H9 (cell line): ENCODE data around the gene SIT1. TPM values are rescaled to one million over a fixed set of nuclear protein-coding genes. Genes with fewer than 3 reads are reported as not detected.

Experiments used
- DNase-seq: peaks from one replicate; pipeline ENCODE4 v3.0.0-alpha.2; 2017
- H2AFZ ChIP-seq: one replicate; pipeline ENCODE4 v1.6.1; 2013; ENCODE audit warnings: mild to moderate bottlenecking, low read length, control low read depth, moderate library complexity
- H2AK5ac ChIP-seq: 2 replicates; pipeline ENCODE4 v1.6.1; 2013; ENCODE audit warnings: low read length, control low read depth, mixed read lengths; ENCODE audit not compliant: insufficient read length
- H2BK120ac ChIP-seq: one replicate; pipeline ENCODE4 v1.6.1; 2013; ENCODE audit warnings: low read depth, mild to moderate bottlenecking, low read length, control low read depth, inconsistent platforms; ENCODE audit not compliant: poor library complexity, severe bottlenecking
- H2BK12ac ChIP-seq: 2 replicates; pipeline ENCODE4 v1.6.1; 2013; ENCODE audit warnings: low read length, control low read depth, mixed read lengths, low read depth; ENCODE audit not compliant: insufficient read length
- H2BK15ac ChIP-seq: 2 replicates; pipeline ENCODE4 v1.6.1; 2013; ENCODE audit warnings: low read depth, low read length, control low read depth
- H2BK20ac ChIP-seq: one replicate; pipeline ENCODE4 v1.6.1; 2013; ENCODE audit warnings: low read depth, mild to moderate bottlenecking, low read length, control low read depth, inconsistent platforms; ENCODE audit not compliant: poor library complexity, severe bottlenecking
- H2BK5ac ChIP-seq: 2 replicates; pipeline ENCODE4 v1.6.1; 2013; ENCODE audit warnings: low read length, control low read depth, mixed read lengths; ENCODE audit not compliant: insufficient read length
- H3K14ac ChIP-seq: 2 replicates; pipeline ENCODE4 v1.6.1; 2013; ENCODE audit warnings: low read length, control low read depth; ENCODE audit not compliant: insufficient read depth
- H3K18ac ChIP-seq: 2 replicates; pipeline ENCODE4 v1.6.1; 2013; ENCODE audit warnings: low read depth, mild to moderate bottlenecking, mixed read lengths, low read length, control low read depth; ENCODE audit not compliant: insufficient read length
- H3K23ac ChIP-seq: 2 replicates; pipeline ENCODE4 v1.6.1; 2013; ENCODE audit warnings: low read length, control low read depth, mixed read lengths, low read depth; ENCODE audit not compliant: insufficient read length
- H3K23me2 ChIP-seq: 2 replicates; pipeline ENCODE4 v1.6.1; 2013; ENCODE audit warnings: low read depth, mild to moderate bottlenecking, mixed read lengths, low read length, control low read depth; ENCODE audit not compliant: insufficient read length, poor library complexity, severe bottlenecking
- H3K27ac ChIP-seq: 2 replicates; pipeline ENCODE4 v1.5.1; 2013; ENCODE audit warnings: low read length, control low read depth, mixed read lengths, low read depth; ENCODE audit not compliant: insufficient read length
- H3K27me3 ChIP-seq: 2 replicates; pipeline ENCODE4 v1.6.1; 2013; ENCODE audit warnings: low read length, control low read depth, inconsistent platforms; ENCODE audit not compliant: insufficient read depth
- H3K4ac ChIP-seq: 2 replicates; pipeline ENCODE4 v1.6.1; 2013; ENCODE audit warnings: low read depth, mild to moderate bottlenecking, control low read depth, inconsistent platforms, low read length, moderate library complexity
- H3K4me1 ChIP-seq: 2 replicates; pipeline ENCODE4 v1.6.1; 2013; ENCODE audit warnings: low read length, control low read depth, inconsistent platforms; ENCODE audit not compliant: insufficient read depth
- H3K4me2 ChIP-seq: 2 replicates; pipeline ENCODE4 v1.6.1; 2013; ENCODE audit warnings: low read length, control low read depth, mixed read lengths; ENCODE audit not compliant: insufficient read length, insufficient read depth
- H3K56ac ChIP-seq: 2 replicates; pipeline ENCODE4 v1.6.1; 2013; ENCODE audit warnings: low read depth, mild to moderate bottlenecking, mixed read lengths, low read length, control low read depth; ENCODE audit not compliant: insufficient read length
- H3K79me1 ChIP-seq: 2 replicates; pipeline ENCODE4 v1.6.1; 2013; ENCODE audit warnings: low read depth, mild to moderate bottlenecking, moderate library complexity, low read length, control low read depth, inconsistent platforms; ENCODE audit not compliant: insufficient read depth, poor library complexity, severe bottlenecking
- H3K79me2 ChIP-seq: 2 replicates; pipeline ENCODE4 v1.6.1; 2013; ENCODE audit warnings: low read length, control low read depth, inconsistent platforms; ENCODE audit not compliant: insufficient read depth
- H3K9ac ChIP-seq: 2 replicates; pipeline ENCODE4 v1.6.1; 2013; ENCODE audit warnings: low read length, control low read depth, mixed read lengths; ENCODE audit not compliant: insufficient read length; ENCODE audit errors: extremely low read depth
- H3K9me3 ChIP-seq: one replicate; pipeline ENCODE4 v1.6.1; 2013; ENCODE audit warnings: low read depth, low read length, inconsistent platforms; ENCODE audit not compliant: control insufficient read depth
- H3T11ph ChIP-seq: one replicate; pipeline ENCODE4 v1.6.1; 2013; ENCODE audit warnings: mild to moderate bottlenecking, low read length, control low read depth, inconsistent platforms
- H4K20me1 ChIP-seq: one replicate; pipeline ENCODE4 v1.6.1; 2013; ENCODE audit not compliant: control insufficient read depth, insufficient read length, insufficient read depth
- H4K5ac ChIP-seq: 2 replicates; pipeline ENCODE4 v1.6.1; 2013; ENCODE audit warnings: low read depth, mild to moderate bottlenecking, mixed read lengths, low read length, control low read depth; ENCODE audit not compliant: insufficient read length
- H4K8ac ChIP-seq: replicated peaks from 2 replicates; pipeline ENCODE4 v1.6.1; 2013; ENCODE audit warnings: low read length, control low read depth, mixed read lengths, low read depth; ENCODE audit not compliant: insufficient read length
- H4K91ac ChIP-seq: 2 replicates; pipeline ENCODE4 v1.6.1; 2013; ENCODE audit warnings: low read depth, mild to moderate bottlenecking, moderate library complexity, mixed read lengths, low read length, control low read depth; ENCODE audit not compliant: insufficient read length
- H3K27ac Mint-ChIP-seq, 3 experiments: 2 replicates in 2 of 3; 3 replicates in 1 of 3; pipeline ENCODE4 v1.8.0; 2020 to 2021; ENCODE audit warnings: mixed read lengths in 3 of 3, mild to moderate bottlenecking in 1 of 3, moderate library complexity in 1 of 3
- H3K27me3 Mint-ChIP-seq: 2 replicates; pipeline ENCODE4 v1.8.0; 2021; ENCODE audit warnings: low read depth, mild to moderate bottlenecking, moderate library complexity, mixed read lengths
- H3K36me3 Mint-ChIP-seq, 3 experiments: 2 replicates in 2 of 3; 3 replicates in 1 of 3; pipeline ENCODE4 v1.8.0; 2020 to 2021; ENCODE audit warnings: low read depth in 3 of 3, mixed read lengths in 3 of 3; ENCODE audit not compliant: insufficient read depth in 1 of 3
- H3K4me1 Mint-ChIP-seq, 2 experiments: 2 replicates each; pipeline ENCODE4 v1.8.0; 2020; ENCODE audit warnings: mixed read lengths in 2 of 2
- H3K4me3 Mint-ChIP-seq, 2 experiments: 2 replicates in 1 of 2; 3 replicates in 1 of 2; pipeline ENCODE4 v1.8.0; 2020 to 2021; ENCODE audit warnings: mild to moderate bottlenecking in 2 of 2, mixed read lengths in 2 of 2, moderate library complexity in 1 of 2
- H3K9me3 Mint-ChIP-seq, 2 experiments: 2 replicates in 1 of 2; 3 replicates in 1 of 2; pipeline ENCODE4 v1.8.0; 2020; ENCODE audit warnings: mild to moderate bottlenecking in 2 of 2, mixed read lengths in 2 of 2, moderate library complexity in 1 of 2
- WGBS: extraction: QIAGEN DNeasy Blood & Tissue Kit; methylation state at CpG from one replicate; pipeline ENCODE4 v1.1.7; 2013; ENCODE audit warnings: missing lambda C conversion rate, low lambda C conversion rate, mixed read lengths; ENCODE audit not compliant: insufficient read length; ENCODE audit errors: extremely low coverage; 5-methylcytosine and 5-hydroxymethylcytosine counted together
- total RNA-seq: library from RNA; stranded (reverse); gene quantifications from 2 replicates; pipeline ENCODE4 v1.2.1, GENCODE V29; 2021
- TF ChIP-seq, protein P1 (sequence below): fragments of 200-600 bp; sonication (generic); conservative IDR thresholded peaks from 3 replicates; pipeline ENCODE4 v1.8.0; 2021; ENCODE audit warnings: antibody characterized with exemption, mild to moderate bottlenecking

Gene SIT1
- total RNA-seq, 1 experiment from 2014 or later, result 1.6 TPM

DNA sequence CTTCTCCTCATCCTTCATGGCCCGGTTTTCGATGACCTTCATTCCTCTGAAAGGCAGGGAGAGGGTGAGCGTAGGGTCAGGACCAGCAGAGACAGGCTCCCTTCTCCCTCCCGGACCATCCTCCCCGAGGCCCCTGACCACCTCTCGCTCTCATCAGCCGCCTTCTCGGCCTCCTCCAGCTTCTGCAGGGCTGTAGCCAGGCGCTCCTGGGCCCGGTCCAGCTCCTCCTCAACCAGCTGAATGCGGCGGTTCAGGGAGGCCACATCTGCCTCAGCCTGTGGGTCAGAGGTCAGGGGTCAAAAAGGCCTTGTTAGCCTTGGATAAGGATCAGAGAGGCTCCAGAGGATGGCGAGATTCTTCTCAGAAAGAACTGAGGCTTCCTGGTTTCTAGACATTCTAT, 34.8 kb upstream of the SIT1 start:
- no peaks in the 10 kb centered on the region for H3K27me3 ChIP-seq
- H3K18ac ChIP-seq, result no peak overlapping the region
- H3K4ac ChIP-seq, result no peak overlapping the region
- DNase-seq, result no peak
- no peak overlapping the region for H2BK120ac ChIP-seq
- H3K14ac ChIP-seq, result no peak overlapping the region
- no peak overlapping the region for H3K9ac ChIP-seq
- no peak overlapping the region for H3T11ph ChIP-seq
- no peaks in the 10 kb centered on the region for H4K20me1 ChIP-seq
- no peak overlapping the region for H3K4me2 ChIP-seq
- H2BK20ac ChIP-seq, result no peak overlapping the region
- no peak overlapping the region for H3K23ac ChIP-seq
- no peak overlapping the region for H2BK12ac ChIP-seq
- H2AK5ac ChIP-seq, result no peak overlapping the region
- H3K27ac ChIP-seq, result no peak overlapping the region
- Mint-ChIP-seq H3K36me3 (peaks cover 41 to 69% (median 64%) of the 10 kb centered on the region in 3 experiments; a peak in 6 of 7 replicates), H3K27me3 (no peaks in the 10 kb centered on the region), H3K4me3 (no peak overlapping the region), H3K4me1 (peaks cover 34 to 36% of the 10 kb centered on the region in 2 experiments), H3K9me3 (no peaks in the 10 kb centered on the region; a peak in 1 of 5 replicates), H3K27ac (no peak overlapping the region; a peak in 1 of 7 replicates)
- H3K79me2 ChIP-seq, result no peaks in the 10 kb centered on the region; the same call in 1 of the 2 replicates
- no peak overlapping the region for H2BK15ac ChIP-seq
- peaks cover 6% of the 10 kb centered on the region for H3K23me2 ChIP-seq
- H3K56ac ChIP-seq, result no peak overlapping the region
- no peak overlapping the region for H4K8ac ChIP-seq
- H3K79me1 ChIP-seq, result no peaks in the 10 kb centered on the region
- H4K5ac ChIP-seq, result no peak overlapping the region
- peaks cover 3% of the 10 kb centered on the region for H3K4me1 ChIP-seq
- H2BK5ac ChIP-seq, result no peak overlapping the region
- H2AFZ ChIP-seq, result no peak overlapping the region
- no CpG with 5 or more reads among the region's 13 CpGs for WGBS
- TF ChIP-seq, protein P1, sequence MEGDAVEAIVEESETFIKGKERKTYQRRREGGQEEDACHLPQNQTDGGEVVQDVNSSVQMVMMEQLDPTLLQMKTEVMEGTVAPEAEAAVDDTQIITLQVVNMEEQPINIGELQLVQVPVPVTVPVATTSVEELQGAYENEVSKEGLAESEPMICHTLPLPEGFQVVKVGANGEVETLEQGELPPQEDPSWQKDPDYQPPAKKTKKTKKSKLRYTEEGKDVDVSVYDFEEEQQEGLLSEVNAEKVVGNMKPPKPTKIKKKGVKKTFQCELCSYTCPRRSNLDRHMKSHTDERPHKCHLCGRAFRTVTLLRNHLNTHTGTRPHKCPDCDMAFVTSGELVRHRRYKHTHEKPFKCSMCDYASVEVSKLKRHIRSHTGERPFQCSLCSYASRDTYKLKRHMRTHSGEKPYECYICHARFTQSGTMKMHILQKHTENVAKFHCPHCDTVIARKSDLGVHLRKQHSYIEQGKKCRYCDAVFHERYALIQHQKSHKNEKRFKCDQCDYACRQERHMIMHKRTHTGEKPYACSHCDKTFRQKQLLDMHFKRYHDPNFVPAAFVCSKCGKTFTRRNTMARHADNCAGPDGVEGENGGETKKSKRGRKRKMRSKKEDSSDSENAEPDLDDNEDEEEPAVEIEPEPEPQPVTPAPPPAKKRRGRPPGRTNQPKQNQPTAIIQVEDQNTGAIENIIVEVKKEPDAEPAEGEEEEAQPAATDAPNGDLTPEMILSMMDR, result no peak
- no peak overlapping the region for H4K91ac ChIP-seq
- H3K9me3 ChIP-seq, result no peaks in the 10 kb centered on the region
